ENCODE data around the gene THSD7B. TPM values are rescaled to one million over a fixed set of nuclear protein-coding genes. Genes with fewer than 3 reads are reported as not detected.
"Not testable (repeated sequence)": the region's sequence is repeated elsewhere in the genome, so short reads cannot be mapped to it uniquely, and the experiment has no call there.

THSD7B gene
- total RNA-seq, 4 donors from 2014 or later: under 0.01 to 0.29 (median 0.03) TPM

DNA sequence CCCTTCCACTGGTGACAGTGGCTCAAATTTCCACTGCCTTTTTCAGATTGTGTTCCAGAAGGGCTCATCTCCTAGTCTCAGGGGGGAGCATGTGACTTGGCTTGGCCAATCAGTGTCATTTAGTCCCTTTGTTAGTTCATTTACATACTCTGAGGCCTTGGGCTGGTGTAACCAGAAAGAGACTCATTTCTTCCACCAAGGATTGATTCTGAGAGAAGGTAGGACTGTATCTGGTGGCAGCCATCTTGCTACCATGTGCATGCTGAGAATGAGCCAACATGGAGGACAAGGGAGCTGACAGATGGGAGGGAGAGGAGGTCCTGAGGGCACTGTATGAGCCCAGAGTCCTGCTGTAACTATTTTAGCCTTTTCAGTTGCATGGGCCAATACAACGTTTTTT is 191.7 kb downstream of the THSD7B start:
- H3K27ac ChIP-seq (replicated peaks in 1 of 4): no peak overlapping the region
- WGBS: 73% methylated on average over 1 of the region's 1 CpG
- H3K9me3 ChIP-seq: no peaks in the 10 kb centered on the region
- H3K27me3 ChIP-seq: no peaks in the 10 kb centered on the region
- H3K4me3 ChIP-seq: no peak overlapping the region
- H3K36me3 ChIP-seq: no peaks in the 10 kb centered on the region
- intact Hi-C loops (cut with DNase I): no loop called here
- TF ChIP-seq POLR2A (IDR thresholded peaks at IDR 0.05; ENCODE audit: low read depth) (no peak), EP300 (IDR thresholded peaks at IDR 0.05) (no peak), POLR2AphosphoS5 (IDR thresholded peaks at IDR 0.05) (no peak)
- TF ChIP-seq, protein P1, sequence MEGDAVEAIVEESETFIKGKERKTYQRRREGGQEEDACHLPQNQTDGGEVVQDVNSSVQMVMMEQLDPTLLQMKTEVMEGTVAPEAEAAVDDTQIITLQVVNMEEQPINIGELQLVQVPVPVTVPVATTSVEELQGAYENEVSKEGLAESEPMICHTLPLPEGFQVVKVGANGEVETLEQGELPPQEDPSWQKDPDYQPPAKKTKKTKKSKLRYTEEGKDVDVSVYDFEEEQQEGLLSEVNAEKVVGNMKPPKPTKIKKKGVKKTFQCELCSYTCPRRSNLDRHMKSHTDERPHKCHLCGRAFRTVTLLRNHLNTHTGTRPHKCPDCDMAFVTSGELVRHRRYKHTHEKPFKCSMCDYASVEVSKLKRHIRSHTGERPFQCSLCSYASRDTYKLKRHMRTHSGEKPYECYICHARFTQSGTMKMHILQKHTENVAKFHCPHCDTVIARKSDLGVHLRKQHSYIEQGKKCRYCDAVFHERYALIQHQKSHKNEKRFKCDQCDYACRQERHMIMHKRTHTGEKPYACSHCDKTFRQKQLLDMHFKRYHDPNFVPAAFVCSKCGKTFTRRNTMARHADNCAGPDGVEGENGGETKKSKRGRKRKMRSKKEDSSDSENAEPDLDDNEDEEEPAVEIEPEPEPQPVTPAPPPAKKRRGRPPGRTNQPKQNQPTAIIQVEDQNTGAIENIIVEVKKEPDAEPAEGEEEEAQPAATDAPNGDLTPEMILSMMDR (IDR thresholded peaks at IDR 0.05): no peak
- H3K4me1 ChIP-seq: no peaks in the 10 kb centered on the region
- no peak for DNase-seq (ENCODE audit: extremely low spot score)

DNA sequence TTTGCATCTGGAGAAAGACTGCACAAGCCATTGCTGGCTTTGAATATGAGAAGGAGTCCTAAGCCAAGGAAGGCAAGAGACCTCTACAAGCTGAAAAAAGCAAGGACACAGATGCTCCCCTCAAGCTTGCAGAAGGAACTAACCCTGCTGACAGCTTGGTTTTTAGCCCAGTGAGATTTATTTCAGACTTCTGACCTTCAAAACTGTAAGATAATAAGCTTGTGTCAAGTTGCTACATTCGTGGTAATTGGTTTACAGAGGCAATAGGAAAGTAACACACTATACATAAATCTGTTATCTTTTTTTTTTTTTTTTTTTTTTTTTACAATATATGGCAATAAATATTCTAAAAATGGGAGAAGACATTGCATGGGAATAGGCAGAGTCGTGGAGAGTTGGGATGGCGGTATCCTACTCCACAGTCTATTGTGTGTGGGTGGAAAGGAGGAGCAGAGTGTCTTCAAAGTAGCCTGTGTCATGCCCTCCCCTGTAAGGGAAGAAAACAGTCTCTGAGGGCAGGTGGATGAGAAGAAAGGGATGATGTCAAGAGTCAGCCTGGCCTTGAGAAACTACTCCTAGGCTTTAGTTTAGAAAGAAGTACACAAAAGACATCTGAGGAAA is 196.9 kb downstream of the THSD7B start:
- no peaks in the 10 kb centered on the region for H3K4me1 ChIP-seq
- no peaks in the 10 kb centered on the region for H3K27me3 ChIP-seq
- DNase-seq (ENCODE audit: extremely low spot score): no peak
- TF ChIP-seq POLR2AphosphoS5 (IDR thresholded peaks at IDR 0.05) (no peak), EP300 (IDR thresholded peaks at IDR 0.05) (no peak), POLR2A (IDR thresholded peaks at IDR 0.05; ENCODE audit: low read depth) (no peak)
- TF ChIP-seq, protein P1 (IDR thresholded peaks at IDR 0.05): no peak
- H3K9me3 ChIP-seq: no peaks in the 10 kb centered on the region
- H3K36me3 ChIP-seq: no peaks in the 10 kb centered on the region
- intact Hi-C loops (cut with DNase I): no loop called here
- H3K4me3 ChIP-seq: no peak overlapping the region
- 73% methylated on average over 3 of the region's 3 CpGs for WGBS
- H3K27ac ChIP-seq (replicated peaks in 1 of 4): no peak overlapping the region

DNA sequence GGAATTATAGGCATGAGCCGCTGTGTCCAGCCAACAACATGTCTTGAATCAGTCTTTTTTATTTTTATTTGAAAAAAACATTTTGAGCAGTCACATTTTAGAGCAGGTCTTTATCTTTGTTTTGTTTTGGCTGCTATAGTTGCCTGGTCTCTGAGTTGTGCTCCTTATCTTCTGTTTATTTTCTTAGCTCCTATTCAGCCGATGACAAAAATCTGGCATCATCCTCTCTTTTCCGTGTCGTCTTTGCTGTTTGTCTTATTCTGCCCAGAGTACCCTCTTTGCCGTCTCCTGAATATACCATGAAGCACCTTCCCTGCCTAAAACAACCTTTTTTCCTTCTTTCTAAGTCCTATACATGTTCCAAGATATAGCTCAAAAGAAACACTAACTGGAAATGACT is 201.1 kb downstream of the THSD7B start:
- 48% methylated on average over 5 of the region's 5 CpGs for WGBS

DNA sequence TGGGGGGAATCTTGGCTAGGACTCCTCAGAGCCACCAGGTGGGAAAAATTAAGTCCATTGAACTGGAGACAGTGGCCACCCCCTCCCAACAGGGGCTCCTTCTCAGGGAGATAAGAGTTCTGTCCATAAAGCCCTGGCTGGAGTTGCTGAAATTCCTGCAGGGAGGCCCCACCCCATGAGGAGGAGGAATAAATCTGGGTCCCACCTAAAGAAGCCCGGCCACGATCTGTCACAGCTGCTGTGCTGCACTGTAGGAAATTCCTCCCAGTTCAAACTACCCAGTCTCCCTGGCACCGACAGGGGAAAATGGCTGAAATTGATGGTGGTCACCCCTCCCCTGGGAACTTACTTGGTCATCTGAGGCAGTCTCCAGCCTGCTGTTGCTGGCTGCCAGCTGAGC is 215.0 kb downstream of the THSD7B start:
- H3K27ac ChIP-seq (replicated peaks in 1 of 4): no peak overlapping the region
- no peaks in the 10 kb centered on the region for H3K27me3 ChIP-seq
- H3K4me3 ChIP-seq: no peak overlapping the region
- DNase-seq (ENCODE audit: extremely low spot score): no peak
- TF ChIP-seq, protein P1 (IDR thresholded peaks at IDR 0.05): no peak
- TF ChIP-seq POLR2A (IDR thresholded peaks at IDR 0.05; ENCODE audit: low read depth) (no peak), EP300 (IDR thresholded peaks at IDR 0.05) (no peak), POLR2AphosphoS5 (IDR thresholded peaks at IDR 0.05) (no peak)
- H3K9me3 ChIP-seq: no peaks in the 10 kb centered on the region
- no peaks in the 10 kb centered on the region for H3K36me3 ChIP-seq
- 80% methylated on average over 3 of the region's 3 CpGs for WGBS
- H3K4me1 ChIP-seq: no peaks in the 10 kb centered on the region
- intact Hi-C loops (cut with DNase I): no loop called here

More for the DNA sequence above, 201.1 kb downstream of the THSD7B start:
- Histone ChIP-seq H3K4me3 (no peak overlapping the region), H3K27ac (replicated peaks in 1 of 4) (no peak overlapping the region), H3K9me3 (no peaks in the 10 kb centered on the region), H3K27me3 (no peaks in the 10 kb centered on the region), H3K4me1 (no peaks in the 10 kb centered on the region), H3K36me3 (no peaks in the 10 kb centered on the region)
- no peak for DNase-seq (ENCODE audit: extremely low spot score)
- intact Hi-C loops (cut with DNase I): no loop called here
- TF ChIP-seq POLR2AphosphoS5 (IDR thresholded peaks at IDR 0.05): no peak
- no peak for TF ChIP-seq POLR2A (IDR thresholded peaks at IDR 0.05; ENCODE audit: low read depth)
- no peak for TF ChIP-seq EP300 (IDR thresholded peaks at IDR 0.05)
- TF ChIP-seq, protein P1 (IDR thresholded peaks at IDR 0.05): no peak

DNA sequence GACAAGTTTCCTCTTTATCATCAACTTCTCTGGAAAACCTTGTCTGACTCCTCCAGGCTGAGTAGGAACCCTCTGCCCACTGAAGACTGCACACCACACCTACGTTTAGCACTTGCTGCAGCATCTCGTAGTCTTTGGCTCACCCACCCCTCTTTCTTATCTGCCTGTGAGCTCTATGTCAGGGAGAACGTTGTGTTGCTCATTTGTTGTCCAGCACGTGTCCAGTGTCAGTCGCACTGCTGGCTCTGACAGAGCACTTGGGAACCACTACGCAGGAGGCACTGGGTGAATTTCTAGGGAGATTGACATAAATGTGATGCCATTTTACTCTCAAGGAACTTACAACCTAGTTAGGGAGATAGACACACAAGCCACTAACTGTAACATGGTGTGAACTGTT is 216.3 kb downstream of the THSD7B start:
- H3K4me1 ChIP-seq; H3K36me3 ChIP-seq; DNase-seq (ENCODE audit: extremely low spot score); H3K9me3 ChIP-seq; H3K27me3 ChIP-seq; H3K4me3 ChIP-seq; intact Hi-C loops (cut with DNase I); H3K27ac ChIP-seq (replicated peaks in 1 of 4): not testable (repeated sequence)
- WGBS: 85% methylated on average over 6 of the region's 6 CpGs

All from esophagus muscularis mucosa (tissue), 4 donors.